ENCODE data around the gene UGT2A1. TPM values are rescaled to one million over a fixed set of nuclear protein-coding genes. Genes with fewer than 3 reads are reported as not detected.
"Not testable (repeated sequence)": the region's sequence is repeated elsewhere in the genome, so short reads cannot be mapped to it uniquely, and the experiment has no call there.

The UGT2A1 gene
- not detected for total RNA-seq

- H3K36me3 Mint-ChIP-seq (ENCODE audit: low read depth) = no peaks in the 10 kb centered on the region
- no peaks in the 10 kb centered on the region for H3K4me1 Mint-ChIP-seq
- ChIA-PET POLR2A (no interaction called here), CTCF (no interaction called here)
- no peak within 1 kb of the TSS for H3K4me3 Mint-ChIP-seq
- no peaks in the 10 kb centered on the region for H3K27me3 Mint-ChIP-seq
- no peak for DNase-seq
- H3K27ac Mint-ChIP-seq = no peak within 1 kb of the TSS
- no peaks in the 10 kb centered on the region for H3K9me3 Mint-ChIP-seq
Observed at GRCh38 chr4:69653147-69653546, at the start of gene UGT2A1. TSS of gene UGT2A1 (minus strand) at chr4:69653247. CDS start at chr4:69647644, 5,603 bp downstream.

GRCh38 chr4:69702201-69702600 lies 49.2 kb upstream of the UGT2A1 start:
- no peaks in the 10 kb centered on the region for H3K36me3 Mint-ChIP-seq (ENCODE audit: low read depth)
- POLR2A ChIA-PET = no interaction called here
- no peaks in the 10 kb centered on the region for H3K4me1 Mint-ChIP-seq
- no peak for DNase-seq
- no peak overlapping the region for H3K4me3 Mint-ChIP-seq
- no peaks in the 10 kb centered on the region for H3K27me3 Mint-ChIP-seq
- CTCF ChIA-PET = no interaction called here
- H3K27ac Mint-ChIP-seq = no peak overlapping the region
- no peaks in the 10 kb centered on the region for H3K9me3 Mint-ChIP-seq

DNA sequence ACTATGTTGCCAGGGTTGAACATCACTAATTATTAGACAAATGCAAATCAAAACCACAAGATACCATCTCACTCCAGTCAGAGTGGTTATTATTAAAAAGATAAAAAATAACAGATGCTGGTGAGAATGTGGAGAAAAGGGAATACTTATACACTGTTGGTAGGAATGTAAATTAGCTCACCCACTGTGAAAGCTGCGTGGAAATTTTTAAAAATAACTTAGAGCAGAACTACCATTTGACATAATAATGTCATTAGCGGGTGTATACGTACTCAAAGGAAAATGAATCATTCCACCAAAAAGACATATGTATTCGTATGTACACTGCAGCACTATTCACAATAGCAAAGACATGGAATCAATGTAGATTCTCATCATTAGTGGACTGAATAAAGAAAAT lies 48.6 kb upstream of the UGT2A1 start:
- no peak for DNase-seq
- H3K4me1 Mint-ChIP-seq = no peaks in the 10 kb centered on the region
- ChIA-PET CTCF (no interaction called here), POLR2A (no interaction called here)
- no peak overlapping the region for H3K4me3 Mint-ChIP-seq
- no peaks in the 10 kb centered on the region for H3K36me3 Mint-ChIP-seq (ENCODE audit: low read depth)
- no peaks in the 10 kb centered on the region for H3K27me3 Mint-ChIP-seq
- H3K27ac Mint-ChIP-seq = no peak overlapping the region
- H3K9me3 Mint-ChIP-seq = no peaks in the 10 kb centered on the region

- no peaks in the 10 kb centered on the region for H3K4me1 Mint-ChIP-seq
- H3K9me3 Mint-ChIP-seq = no peaks in the 10 kb centered on the region
- H3K27ac Mint-ChIP-seq = no peak overlapping the region
- H3K27me3 Mint-ChIP-seq = no peaks in the 10 kb centered on the region
- POLR2A ChIA-PET = no interaction called here
- no peak overlapping the region for H3K4me3 Mint-ChIP-seq
- CTCF ChIA-PET = no interaction called here
- no peaks in the 10 kb centered on the region for H3K36me3 Mint-ChIP-seq (ENCODE audit: low read depth)
- DNase-seq = no peak
Observed at GRCh38 chr4:69697536-69698242, 44.6 kb upstream of the UGT2A1 start.

DNA sequence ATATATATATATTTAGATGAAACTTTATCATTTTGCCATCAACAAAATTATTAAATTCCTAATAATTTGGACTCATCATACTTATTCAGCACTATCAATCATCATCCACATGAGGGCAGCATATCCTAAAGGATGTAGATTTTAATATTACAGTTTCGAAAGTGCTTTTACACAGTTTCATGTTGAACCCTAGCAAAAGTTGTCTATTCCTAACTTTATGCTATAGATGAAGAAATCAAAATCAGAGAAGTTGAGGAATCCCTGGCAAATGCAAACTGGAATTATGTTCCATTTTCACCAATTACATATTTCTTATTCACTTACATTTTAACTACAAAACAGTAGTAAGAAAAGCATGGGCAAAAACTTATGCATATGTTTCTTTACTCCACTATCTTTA lies 36.6 kb upstream of the UGT2A1 start:
- Mint-ChIP-seq H3K9me3 (no peaks in the 10 kb centered on the region), H3K27me3 (no peaks in the 10 kb centered on the region), H3K27ac (no peak overlapping the region), H3K36me3 (ENCODE audit: low read depth) (no peaks in the 10 kb centered on the region), H3K4me3 (no peak overlapping the region), H3K4me1 (no peaks in the 10 kb centered on the region)
- ChIA-PET CTCF (interaction anchor here (0.8 to 1.5 kb wide), 3 partner anchors 80 to 191 kb away, joined by 3 to 7 read pairs (median 6); no protein-coding TSS in a partner anchor), POLR2A (no interaction called here)
- DNase-seq = no peak

DNA sequence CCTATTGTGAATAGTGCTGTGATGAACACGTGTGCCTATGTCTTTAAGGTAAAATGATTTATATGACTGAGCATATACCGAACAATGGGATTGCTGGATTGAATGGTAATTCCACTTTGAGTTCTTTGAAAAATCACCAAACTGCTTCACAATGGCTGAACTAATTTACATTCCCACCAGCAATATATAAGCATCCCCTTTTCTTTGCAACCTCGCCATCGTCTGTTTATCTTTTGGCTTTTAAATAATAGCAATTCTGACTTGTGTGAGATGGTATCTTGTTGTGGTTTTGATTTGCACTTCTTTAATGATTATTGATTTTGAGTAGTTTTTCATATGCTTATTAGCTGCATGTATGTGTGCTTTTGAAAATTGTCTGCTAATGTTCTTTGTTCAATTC lies 31.8 kb upstream of the UGT2A1 start:
- no peaks in the 10 kb centered on the region for H3K4me1 Mint-ChIP-seq
- H3K4me3 Mint-ChIP-seq = no peak overlapping the region
- DNase-seq = no peak
- H3K27me3 Mint-ChIP-seq = no peaks in the 10 kb centered on the region
- no peaks in the 10 kb centered on the region for H3K36me3 Mint-ChIP-seq (ENCODE audit: low read depth)
- ChIA-PET POLR2A (no interaction called here), CTCF (no interaction called here)
- H3K9me3 Mint-ChIP-seq = no peaks in the 10 kb centered on the region
- H3K27ac Mint-ChIP-seq = no peak overlapping the region

DNA sequence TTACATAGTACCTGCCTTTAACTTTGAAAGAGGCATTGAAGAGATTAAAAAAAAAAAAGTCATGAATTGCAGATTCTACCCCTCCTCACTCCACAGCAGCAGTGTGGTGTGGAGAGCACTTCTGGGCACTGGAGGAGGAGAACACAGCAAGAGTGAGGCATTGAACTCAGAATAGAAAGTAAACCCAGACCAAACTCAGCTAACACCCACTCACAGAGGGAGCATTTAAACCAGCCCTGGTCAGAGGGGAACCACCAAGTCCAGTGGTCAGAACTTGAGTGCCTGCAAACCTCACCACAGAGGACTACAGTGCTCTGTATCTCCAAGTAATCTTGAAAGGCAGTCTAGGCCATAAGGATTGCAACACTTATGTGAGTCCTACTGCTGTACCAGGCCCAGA lies 15.6 kb upstream of the UGT2A1 start:
- Mint-ChIP-seq H3K36me3 (ENCODE audit: low read depth) (no peaks in the 10 kb centered on the region), H3K9me3 (no peaks in the 10 kb centered on the region), H3K27ac (no peak overlapping the region), H3K4me3 (no peak overlapping the region), H3K4me1 (no peaks in the 10 kb centered on the region), H3K27me3 (no peaks in the 10 kb centered on the region)
- DNase-seq = no peak
- CTCF ChIA-PET = no interaction called here
- POLR2A ChIA-PET = no interaction called here

- DNase-seq; H3K27me3 Mint-ChIP-seq; H3K4me3 Mint-ChIP-seq; H3K4me1 Mint-ChIP-seq; H3K36me3 Mint-ChIP-seq (ENCODE audit: low read depth); POLR2A ChIA-PET; H3K27ac Mint-ChIP-seq; CTCF ChIA-PET: not testable (repeated sequence)
- peaks cover 11% of the 10 kb centered on the region for H3K9me3 Mint-ChIP-seq
Observed at GRCh38 chr4:69664009-69664408, 11.0 kb upstream of the UGT2A1 start.

GRCh38 chr4:69661130-69661803 lies 8.2 kb upstream of the UGT2A1 start:
- H3K4me3 Mint-ChIP-seq; H3K27me3 Mint-ChIP-seq; H3K27ac Mint-ChIP-seq; H3K4me1 Mint-ChIP-seq; POLR2A ChIA-PET; CTCF ChIA-PET; DNase-seq; H3K36me3 Mint-ChIP-seq (ENCODE audit: low read depth): not testable (repeated sequence)
- peaks cover 12% of the 10 kb centered on the region for H3K9me3 Mint-ChIP-seq

GRCh38 chr4:69658133-69658532 lies 5.1 kb upstream of the UGT2A1 start:
- no peak overlapping the region for H3K4me3 Mint-ChIP-seq
- H3K27ac Mint-ChIP-seq = no peak overlapping the region
- peaks cover 2% of the 10 kb centered on the region for H3K4me1 Mint-ChIP-seq
- no peak for DNase-seq
- POLR2A ChIA-PET = no interaction called here
- H3K27me3 Mint-ChIP-seq = no peaks in the 10 kb centered on the region
- CTCF ChIA-PET = no interaction called here
- peaks cover 7% of the 10 kb centered on the region for H3K9me3 Mint-ChIP-seq
- no peaks in the 10 kb centered on the region for H3K36me3 Mint-ChIP-seq (ENCODE audit: low read depth)

- no peaks in the 10 kb centered on the region for H3K27me3 Mint-ChIP-seq
- POLR2A ChIA-PET = no interaction called here
- no peak overlapping the region for H3K27ac Mint-ChIP-seq
- H3K4me1 Mint-ChIP-seq = peaks cover 2% of the 10 kb centered on the region
- CTCF ChIA-PET = no interaction called here
- no peaks in the 10 kb centered on the region for H3K36me3 Mint-ChIP-seq (ENCODE audit: low read depth)
- no peak for DNase-seq
- H3K4me3 Mint-ChIP-seq = no peak overlapping the region
- peaks cover 4% of the 10 kb centered on the region for H3K9me3 Mint-ChIP-seq
Observed at GRCh38 chr4:69656653-69657158, 3.7 kb upstream of the UGT2A1 start.

GRCh38 chr4:69650872-69651271 lies 2.2 kb downstream of the UGT2A1 start:
- POLR2A ChIA-PET = no interaction called here
- no peak overlapping the region for H3K27ac Mint-ChIP-seq
- H3K4me1 Mint-ChIP-seq = no peaks in the 10 kb centered on the region
- CTCF ChIA-PET = no interaction called here
- DNase-seq = no peak
- no peak overlapping the region for H3K4me3 Mint-ChIP-seq
- no peaks in the 10 kb centered on the region for H3K36me3 Mint-ChIP-seq (ENCODE audit: low read depth)
- H3K27me3 Mint-ChIP-seq = no peaks in the 10 kb centered on the region
- H3K9me3 Mint-ChIP-seq = no peaks in the 10 kb centered on the region

DNA sequence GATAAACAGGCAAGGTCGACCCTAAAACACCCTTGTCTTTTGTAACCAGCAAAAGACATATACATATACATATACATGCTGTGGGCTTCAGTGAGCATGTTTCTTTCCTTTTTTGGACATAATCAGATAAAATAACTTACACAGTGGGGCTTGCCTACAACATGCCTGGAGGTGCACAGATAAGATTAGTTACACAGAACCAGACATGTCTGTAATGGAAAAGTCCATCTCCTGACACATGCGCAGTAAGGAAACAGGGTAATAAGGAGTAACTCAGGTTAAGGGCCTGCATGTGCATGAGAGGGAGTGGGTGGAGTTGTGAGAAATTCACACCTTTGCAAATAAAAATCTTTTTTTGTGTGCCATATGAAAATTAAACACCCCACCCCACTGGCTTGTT lies 3.4 kb downstream of the UGT2A1 start:
- Mint-ChIP-seq H3K36me3 (ENCODE audit: low read depth) (no peaks in the 10 kb centered on the region), H3K9me3 (no peaks in the 10 kb centered on the region), H3K4me3 (no peak overlapping the region), H3K4me1 (no peaks in the 10 kb centered on the region), H3K27ac (no peak overlapping the region), H3K27me3 (no peaks in the 10 kb centered on the region)
- POLR2A ChIA-PET = no interaction called here
- DNase-seq = no peak
- CTCF ChIA-PET = no interaction called here

- no peak overlapping the region for H3K4me3 Mint-ChIP-seq
- H3K27ac Mint-ChIP-seq = no peak overlapping the region
- no peaks in the 10 kb centered on the region for H3K36me3 Mint-ChIP-seq (ENCODE audit: low read depth)
- CTCF ChIA-PET = no interaction called here
- H3K4me1 Mint-ChIP-seq = no peaks in the 10 kb centered on the region
- H3K27me3 Mint-ChIP-seq = no peaks in the 10 kb centered on the region
- POLR2A ChIA-PET = no interaction called here
- DNase-seq = no peak
- H3K9me3 Mint-ChIP-seq = no peaks in the 10 kb centered on the region
Observed at GRCh38 chr4:69649207-69649606, 3.8 kb downstream of the UGT2A1 start.
